ENCODE results near the gene CTXN1. TPM values are rescaled to one million over a fixed set of nuclear protein-coding genes. Genes with fewer than 3 reads are reported as not detected.
A peak's percentile ranks its signal among the peaks of the same experiment; 100 is the strongest.
"Not testable (repeated sequence)": the region's sequence is repeated elsewhere in the genome, so short reads cannot be mapped to it uniquely, and the experiment has no call there.

CTXN1 gene
- total and polyA plus RNA-seq, 9 donors: 1.4 to 99.7 (median 5.4) TPM; not detected in 1

DNA sequence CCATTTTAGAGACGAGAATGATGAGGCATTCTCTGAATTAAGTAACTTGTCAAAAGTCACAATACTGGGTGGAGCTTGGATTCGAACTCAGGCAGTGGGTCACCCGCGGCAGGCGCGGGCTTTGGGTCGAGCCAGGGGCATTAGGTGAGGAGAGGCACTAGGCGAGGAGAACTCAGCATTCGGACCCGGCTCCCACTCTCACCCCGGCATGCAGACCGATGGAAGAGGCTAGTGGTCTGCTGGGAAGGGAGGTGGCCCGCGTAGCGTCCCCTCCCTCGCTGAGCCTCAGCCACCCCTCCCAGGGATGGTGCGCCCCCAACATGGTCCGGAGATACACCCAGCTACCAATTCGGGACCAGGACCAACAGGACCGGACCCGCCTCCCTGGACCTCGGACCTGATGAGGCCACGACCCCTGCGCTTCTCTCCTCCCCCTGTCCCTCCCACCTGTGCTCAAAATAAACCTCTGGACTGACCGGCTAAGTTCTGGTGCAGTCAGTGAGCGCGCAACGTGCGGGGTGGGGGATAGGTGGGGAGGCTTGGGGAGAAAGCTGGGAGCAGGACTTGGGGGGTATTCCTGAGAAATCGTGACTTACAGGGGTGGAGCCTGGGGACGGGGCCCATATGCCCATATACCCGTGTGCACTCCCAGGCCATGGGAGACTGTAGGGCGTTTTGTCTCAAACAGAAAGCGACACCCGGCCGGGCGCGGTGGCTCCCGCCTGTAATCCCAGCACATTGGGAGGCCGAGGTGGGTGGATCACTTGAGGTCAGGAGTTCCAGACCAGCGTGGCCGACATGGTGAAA is 7.1 kb downstream of the CTXN1 start:
- H3K4me1 ChIP-seq (ENCODE audit: insufficient read depth): peaks cover 21% of the 10 kb centered on the region
- no peaks in the 10 kb centered on the region for H3K9me3 ChIP-seq
- H3K4me3 ChIP-seq: no peak overlapping the region
- no peaks in the 10 kb centered on the region for H3K36me3 ChIP-seq
- peak in 3 of 5 donors; percentile 53 to 56 (median 56) for DNase-seq
- intact Hi-C loops (cut with DNase I): no loop called here
- TF ChIP-seq, protein P1, sequence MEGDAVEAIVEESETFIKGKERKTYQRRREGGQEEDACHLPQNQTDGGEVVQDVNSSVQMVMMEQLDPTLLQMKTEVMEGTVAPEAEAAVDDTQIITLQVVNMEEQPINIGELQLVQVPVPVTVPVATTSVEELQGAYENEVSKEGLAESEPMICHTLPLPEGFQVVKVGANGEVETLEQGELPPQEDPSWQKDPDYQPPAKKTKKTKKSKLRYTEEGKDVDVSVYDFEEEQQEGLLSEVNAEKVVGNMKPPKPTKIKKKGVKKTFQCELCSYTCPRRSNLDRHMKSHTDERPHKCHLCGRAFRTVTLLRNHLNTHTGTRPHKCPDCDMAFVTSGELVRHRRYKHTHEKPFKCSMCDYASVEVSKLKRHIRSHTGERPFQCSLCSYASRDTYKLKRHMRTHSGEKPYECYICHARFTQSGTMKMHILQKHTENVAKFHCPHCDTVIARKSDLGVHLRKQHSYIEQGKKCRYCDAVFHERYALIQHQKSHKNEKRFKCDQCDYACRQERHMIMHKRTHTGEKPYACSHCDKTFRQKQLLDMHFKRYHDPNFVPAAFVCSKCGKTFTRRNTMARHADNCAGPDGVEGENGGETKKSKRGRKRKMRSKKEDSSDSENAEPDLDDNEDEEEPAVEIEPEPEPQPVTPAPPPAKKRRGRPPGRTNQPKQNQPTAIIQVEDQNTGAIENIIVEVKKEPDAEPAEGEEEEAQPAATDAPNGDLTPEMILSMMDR (IDR thresholded peaks at IDR 0.05): no peak
- TF ChIP-seq POLR2A (IDR thresholded peaks at IDR 0.05) (no peak), EP300 (IDR thresholded peaks at IDR 0.05) (no peak)
- WGBS, 3 donors: 44 to 64% (median 47%) methylated on average over 42 of the region's 42 CpGs
- no peak overlapping the region for H3K27ac ChIP-seq
- H3K27me3 ChIP-seq: peaks cover 6% of the 10 kb centered on the region

DNA sequence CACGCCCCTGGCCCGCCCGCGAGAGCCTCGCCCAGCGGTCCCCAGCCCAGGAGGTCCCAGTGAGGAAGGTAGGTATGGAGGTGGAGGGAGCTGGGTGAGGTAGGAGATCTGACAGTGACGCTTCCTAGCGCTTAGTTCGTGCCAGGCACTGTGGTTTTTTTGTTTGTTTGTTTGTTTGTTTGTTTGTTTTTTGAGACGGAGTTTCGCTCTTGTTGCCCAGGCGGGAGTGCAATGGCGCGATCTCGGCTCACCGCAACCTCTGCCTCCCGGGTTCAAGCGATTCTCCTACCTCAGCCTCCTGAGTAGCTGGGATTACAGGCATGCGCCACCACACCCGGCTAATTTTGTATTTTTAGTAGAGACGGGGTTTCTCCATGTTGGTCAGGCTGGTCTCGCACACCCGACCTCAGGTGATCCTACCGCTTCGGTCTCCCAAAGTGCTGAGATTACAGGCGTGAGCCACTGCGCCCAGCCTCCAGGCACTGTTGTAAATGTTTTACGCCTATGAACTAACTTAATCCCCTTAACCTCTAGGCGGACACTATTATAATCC is 7.8 kb downstream of the CTXN1 start:
- peaks cover 21% of the 10 kb centered on the region for H3K4me1 ChIP-seq (ENCODE audit: insufficient read depth)
- H3K9me3 ChIP-seq; DNase-seq; H3K27me3 ChIP-seq; H3K36me3 ChIP-seq; H3K4me3 ChIP-seq; H3K27ac ChIP-seq; intact Hi-C loops (cut with DNase I): not testable (repeated sequence)
- WGBS, 3 donors: 34 to 45% (median 35%) methylated on average over 29 of the region's 29 CpGs

DNA sequence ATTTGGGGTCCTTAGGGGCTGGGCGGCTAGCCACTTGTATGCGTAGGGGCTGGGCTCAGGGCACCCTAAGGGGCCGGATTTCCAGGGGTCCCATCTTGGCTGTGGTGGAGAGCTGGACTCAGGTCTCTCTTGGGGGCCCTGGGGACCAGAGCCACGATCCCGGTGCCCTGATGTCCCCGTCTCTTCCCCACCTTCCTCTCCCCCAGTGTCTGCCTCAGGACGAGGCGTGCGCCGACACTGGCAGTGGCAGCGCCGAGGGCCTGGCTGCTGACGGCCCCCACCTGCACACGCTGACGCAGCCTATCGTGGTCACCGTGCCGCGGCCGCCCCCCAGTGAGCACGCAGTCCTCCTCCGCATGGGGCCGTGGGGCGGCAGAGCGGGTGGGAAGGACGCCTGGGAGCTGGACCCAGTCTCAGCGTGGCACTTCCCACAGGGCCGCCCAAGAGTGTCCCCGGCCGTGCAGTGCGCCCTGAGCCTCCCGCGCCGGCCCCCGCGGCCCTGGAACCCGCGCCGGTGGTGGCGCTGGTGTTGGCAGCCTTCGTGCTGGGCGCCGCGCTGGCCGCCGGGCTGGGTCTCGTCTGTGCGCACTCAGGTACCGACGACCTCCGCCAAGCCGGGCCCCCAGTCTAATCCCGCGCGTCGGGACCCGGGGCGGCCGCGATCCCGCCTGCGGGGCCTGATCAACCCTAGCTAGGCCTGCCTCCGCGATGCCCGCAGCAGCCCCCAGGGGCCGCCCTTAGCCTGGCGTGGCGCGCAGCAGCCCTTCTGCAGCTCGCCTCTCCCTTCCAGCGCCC is 8.5 kb downstream of the CTXN1 start:
- 1% methylated on average over 58 to 71 of the region's 71 CpGs for WGBS, 3 donors
- no peak for TF ChIP-seq POLR2A (IDR thresholded peaks at IDR 0.05)
- TF ChIP-seq, protein P1 (IDR thresholded peaks at IDR 0.05): peak in 2 of 3 donors; percentile 19 to 52
- intact Hi-C loops (cut with DNase I): no loop called here
- Histone ChIP-seq H3K36me3 (no peaks in the 10 kb centered on the region), H3K27me3 (peaks cover 6% of the 10 kb centered on the region), H3K4me1 (ENCODE audit: insufficient read depth) (peaks cover 21% of the 10 kb centered on the region), H3K9me3 (no peaks in the 10 kb centered on the region), H3K4me3 (peak overlapping the region; percentile 26), H3K27ac (no peak overlapping the region)
- peak in 4 of 5 donors; percentile 49 to 76 (median 64) for DNase-seq

DNA sequence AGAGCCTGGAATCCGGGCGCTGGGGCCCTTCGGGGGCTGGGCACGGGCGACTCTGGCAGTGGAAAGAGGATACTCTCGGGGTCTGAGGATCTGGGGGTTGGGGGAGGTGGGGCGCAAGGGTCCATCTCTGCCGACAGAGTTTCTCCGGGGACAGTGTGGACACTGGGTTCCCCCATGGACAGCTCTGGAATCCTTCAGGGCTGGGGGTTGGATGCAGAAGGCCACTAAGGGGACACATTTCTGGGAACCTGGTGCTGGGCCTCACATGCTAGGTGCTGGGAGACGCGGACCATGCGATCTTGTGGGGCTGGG is 9.0 kb downstream of the CTXN1 start:
- H3K9me3 ChIP-seq: no peaks in the 10 kb centered on the region
- intact Hi-C loops (cut with DNase I): no loop called here
- no peaks in the 10 kb centered on the region for H3K36me3 ChIP-seq
- no peak overlapping the region for H3K27ac ChIP-seq
- peak overlapping the region; percentile 26 for H3K4me3 ChIP-seq
- 11 to 17% (median 12%) methylated on average over 11 to 12 of the region's 12 CpGs for WGBS, 3 donors
- H3K4me1 ChIP-seq (ENCODE audit: insufficient read depth): peaks cover 17% of the 10 kb centered on the region
- H3K27me3 ChIP-seq: peaks cover 6% of the 10 kb centered on the region
- no peak for DNase-seq
- TF ChIP-seq, protein P1 (IDR thresholded peaks at IDR 0.05): no peak
- TF ChIP-seq POLR2A (IDR thresholded peaks at IDR 0.05) (no peak), EP300 (IDR thresholded peaks at IDR 0.05) (no peak)
